Left forelimb (tissue), 1 donor: ENCODE measurements around the gene C6orf141.

Source experiments
- DNase-seq: peaks from one replicate; pipeline ENCODE4 v3.0.0-alpha.2; 2018; ENCODE audit warnings: low spot score

The C6orf141 gene

GRCh38 chr6:49550492-49551077 lies at the start of gene C6orf141:
C6orf141 (plus strand) TSS chr6:49550668; CDS start chr6:49550793, 125 bp downstream.
- peak; percentile 68 for DNase-seq

- no peak for DNase-seq
These were observed 45.8 kb upstream of the C6orf141 start for GRCh38 chr6:49504666-49505065.

GRCh38 chr6:49506569-49507111 lies 43.8 kb upstream of the C6orf141 start:
- no peak for DNase-seq

- DNase-seq = no peak
These were observed 41.1 kb upstream of the C6orf141 start for GRCh38 chr6:49509342-49509741.

- DNase-seq = no peak
These were observed 37.1 kb upstream of the C6orf141 start for GRCh38 chr6:49513153-49513989.

- DNase-seq = no peak
These were observed 35.6 kb upstream of the C6orf141 start for GRCh38 chr6:49514571-49515484.

GRCh38 chr6:49515485-49516146 lies 34.9 kb upstream of the C6orf141 start:
- DNase-seq = no peak

GRCh38 chr6:49516147-49516505 lies 34.3 kb upstream of the C6orf141 start:
- no peak for DNase-seq

- no peak for DNase-seq
These were observed 32.5 kb upstream of the C6orf141 start for GRCh38 chr6:49517919-49518318.

GRCh38 chr6:49519660-49520059 lies 30.8 kb upstream of the C6orf141 start:
- DNase-seq = no peak

- no peak for DNase-seq
These were observed 27.5 kb upstream of the C6orf141 start for GRCh38 chr6:49522710-49523593.

GRCh38 chr6:49523901-49524300 lies 26.6 kb upstream of the C6orf141 start:
- no peak for DNase-seq

GRCh38 chr6:49524541-49524940 lies 25.9 kb upstream of the C6orf141 start:
- DNase-seq = no peak

GRCh38 chr6:49526598-49526997 lies 23.9 kb upstream of the C6orf141 start:
- no peak for DNase-seq

GRCh38 chr6:49527320-49527719 lies 23.1 kb upstream of the C6orf141 start:
- DNase-seq = no peak

GRCh38 chr6:49528571-49528970 lies 21.9 kb upstream of the C6orf141 start:
- DNase-seq = no peak

GRCh38 chr6:49530141-49530776 lies 20.2 kb upstream of the C6orf141 start:
- DNase-seq = no peak

- no peak for DNase-seq
These were observed 18.5 kb upstream of the C6orf141 start for GRCh38 chr6:49531774-49532569.

GRCh38 chr6:49535795-49536194 lies 14.7 kb upstream of the C6orf141 start:
- DNase-seq = no peak
